ENCODE results near the gene RPL22L1.
"Not testable (repeated sequence)": the region's sequence is repeated elsewhere in the genome, so short reads cannot be mapped to it uniquely, and the experiment has no call there.

Gene RPL22L1

GRCh38 chr3:170878688-170879087 is 8.7 kb upstream of the RPL22L1 start:
- DNase-seq (ENCODE audit: low spot score): not testable (repeated sequence)

- not testable (repeated sequence) for DNase-seq (ENCODE audit: low spot score)
Observed at GRCh38 chr3:170877311-170877710, 7.3 kb upstream of the RPL22L1 start.

- DNase-seq (ENCODE audit: low spot score): no peak
Observed at GRCh38 chr3:170876537-170876936, 6.5 kb upstream of the RPL22L1 start.

- DNase-seq (ENCODE audit: low spot score): no peak
Observed at GRCh38 chr3:170869239-170869590, 780 bp downstream of the RPL22L1 start.

- no peak for DNase-seq (ENCODE audit: low spot score)
Observed at GRCh38 chr3:170868577-170869238, 1.3 kb downstream of the RPL22L1 start.

GRCh38 chr3:170867143-170867937 is 2.7 kb downstream of the RPL22L1 start:
- DNase-seq (ENCODE audit: low spot score): no peak

GRCh38 chr3:170866499-170866898 is 3.5 kb downstream of the RPL22L1 start:
- no peak for DNase-seq (ENCODE audit: low spot score)

GRCh38 chr3:170865209-170866094 is 4.5 kb downstream of the RPL22L1 start:
- no peak for DNase-seq (ENCODE audit: low spot score)

- DNase-seq (ENCODE audit: low spot score): no peak
Observed at GRCh38 chr3:170864525-170865208, 5.3 kb downstream of the RPL22L1 start.

GRCh38 chr3:170863816-170864215 is 6.2 kb downstream of the RPL22L1 start:
- DNase-seq (ENCODE audit: low spot score): no peak

- no peak for DNase-seq (ENCODE audit: low spot score)
Observed at GRCh38 chr3:170862618-170863374, 7.2 kb downstream of the RPL22L1 start.

- DNase-seq (ENCODE audit: low spot score): no peak
Observed at GRCh38 chr3:170858599-170858998, 11.4 kb downstream of the RPL22L1 start.

GRCh38 chr3:170852324-170852723 is 17.7 kb downstream of the RPL22L1 start:
- DNase-seq (ENCODE audit: low spot score): no peak

GRCh38 chr3:170848292-170848917 is 21.6 kb downstream of the RPL22L1 start:
- no peak for DNase-seq (ENCODE audit: low spot score)

GRCh38 chr3:170844377-170844776 is 25.6 kb downstream of the RPL22L1 start:
- no peak for DNase-seq (ENCODE audit: low spot score)

- DNase-seq (ENCODE audit: low spot score): peak; percentile 84
Observed at GRCh38 chr3:170840291-170840859, 29.6 kb downstream of the RPL22L1 start.

- DNase-seq (ENCODE audit: low spot score): no peak
Observed at GRCh38 chr3:170839518-170840100, 30.4 kb downstream of the RPL22L1 start.

GRCh38 chr3:170836491-170836890 is 33.5 kb downstream of the RPL22L1 start:
- DNase-seq (ENCODE audit: low spot score): no peak

- DNase-seq (ENCODE audit: low spot score): peak; percentile 91
Observed at GRCh38 chr3:170835336-170835735, 34.7 kb downstream of the RPL22L1 start.

GRCh38 chr3:170830580-170830979 is 39.4 kb downstream of the RPL22L1 start:
- DNase-seq (ENCODE audit: low spot score): no peak

Data from SK-N-DZ (cell line).